Gastrocnemius medialis (tissue), 4 donors: Measurements from ENCODE around the gene NHERF2. TPM values are rescaled to one million over a fixed set of nuclear protein-coding genes. Genes with fewer than 3 reads are reported as not detected.

ENCODE experiments used
- ATAC-seq, 2 donors: fragments of 150-250 bp; one replicate each; pipeline ENCODE4 v1.9.1; 2016
- DNase-seq, 2 donors: peaks; one replicate each; pipeline ENCODE4 v3.0.0-alpha.2; 2019
- H3K27ac ChIP-seq, 4 donors: fragments of 200-600 bp; sonication (generic); 1 replicate in 1 of 4; 2 replicates in 3 of 4; pipeline ENCODE4 v1.5.1; 2016 to 2018; ENCODE audit warnings: mild to moderate bottlenecking in 2 of 4, moderate library complexity in 1 of 4
- H3K27me3 ChIP-seq, 3 donors: fragments of 200-600 bp; sonication (generic) in 2 of 3; 1 replicate in 1 of 3; 2 replicates in 2 of 3; pipeline versions ENCODE4 v1.5.1 to v1.6.0; 2016 to 2019; ENCODE audit warnings: mild to moderate bottlenecking in 1 of 3, moderate library complexity in 1 of 3
- H3K36me3 ChIP-seq, 2 donors: fragments of 200-600 bp; sonication (generic) in 1 of 2; one replicate each; pipeline ENCODE4 v1.5.1; 2017 to 2018
- H3K4me1 ChIP-seq, 2 donors: fragments of 200-600 bp; sonication (generic) in 1 of 2; one replicate each; pipeline ENCODE4 v1.5.1; 2016 to 2017; ENCODE audit warnings: mild to moderate bottlenecking in 2 of 2
- H3K4me3 ChIP-seq, 4 donors: fragments of 200-600 bp; sonication (generic) in 3 of 4; 1 replicate in 1 of 4; 2 replicates in 3 of 4; pipeline ENCODE4 v1.5.1; 2016 to 2019; ENCODE audit warnings: mild to moderate bottlenecking in 2 of 4
- H3K9me3 ChIP-seq, 3 donors: fragments of 200-600 bp; sonication (generic) in 2 of 3; 1 replicate in 1 of 3; 2 replicates in 2 of 3; pipeline ENCODE4 v1.5.1; 2016 to 2019
- POLR2A ChIP-seq, 2 donors: fragments of 450-650 bp; IDR thresholded peaks; one replicate each; pipeline ENCODE4 v1.6.1; 2017; ENCODE audit warnings: antibody characterized with exemption in 2 of 2, mild to moderate bottlenecking in 2 of 2, moderate library complexity in 2 of 2
- in situ Hi-C, 4 donors: fragments of 200-750 bp; cut with MboI; loops; one replicate each; pipeline versions ENCODE4 v1.15.0 to v1.8.0; 2017; ENCODE audit warnings: low sequenced_read_pairs in 4 of 4
- intact Hi-C: fragments of 100-400 bp; cut with DNase I; formaldehyde crosslinking; loops from one replicate; pipeline ENCODE4 v1.15.1; 2023; ENCODE audit warnings: low total_unique reads
- total RNA-seq, 4 donors: library from RNA; depleted of rRNA; stranded (reverse); fragments of >200 nt; gene quantifications; one replicate each; pipeline versions ENCODE4 v1.1.0 to v1.2.3, GENCODE V29; 2016
- TF ChIP-seq, protein P1 (sequence below), 5 experiments: fragments of 450-650 bp in 3 of 5; fragments of 200-600 bp in 2 of 5; sonication (generic) in 2 of 5; IDR thresholded peaks in 4 of 5; conservative IDR thresholded peaks in 1 of 5; 1 replicate in 4 of 5; 2 replicates in 1 of 5; pipeline ENCODE4 v1.5.1; 2016 to 2019; ENCODE audit warnings: antibody characterized with exemption in 5 of 5, mild to moderate bottlenecking in 3 of 5, moderate library complexity in 3 of 5

NHERF2 gene
- total RNA-seq, 4 donors from 2014 or later: 51.6 to 86.9 (median 74.4) TPM

DNA sequence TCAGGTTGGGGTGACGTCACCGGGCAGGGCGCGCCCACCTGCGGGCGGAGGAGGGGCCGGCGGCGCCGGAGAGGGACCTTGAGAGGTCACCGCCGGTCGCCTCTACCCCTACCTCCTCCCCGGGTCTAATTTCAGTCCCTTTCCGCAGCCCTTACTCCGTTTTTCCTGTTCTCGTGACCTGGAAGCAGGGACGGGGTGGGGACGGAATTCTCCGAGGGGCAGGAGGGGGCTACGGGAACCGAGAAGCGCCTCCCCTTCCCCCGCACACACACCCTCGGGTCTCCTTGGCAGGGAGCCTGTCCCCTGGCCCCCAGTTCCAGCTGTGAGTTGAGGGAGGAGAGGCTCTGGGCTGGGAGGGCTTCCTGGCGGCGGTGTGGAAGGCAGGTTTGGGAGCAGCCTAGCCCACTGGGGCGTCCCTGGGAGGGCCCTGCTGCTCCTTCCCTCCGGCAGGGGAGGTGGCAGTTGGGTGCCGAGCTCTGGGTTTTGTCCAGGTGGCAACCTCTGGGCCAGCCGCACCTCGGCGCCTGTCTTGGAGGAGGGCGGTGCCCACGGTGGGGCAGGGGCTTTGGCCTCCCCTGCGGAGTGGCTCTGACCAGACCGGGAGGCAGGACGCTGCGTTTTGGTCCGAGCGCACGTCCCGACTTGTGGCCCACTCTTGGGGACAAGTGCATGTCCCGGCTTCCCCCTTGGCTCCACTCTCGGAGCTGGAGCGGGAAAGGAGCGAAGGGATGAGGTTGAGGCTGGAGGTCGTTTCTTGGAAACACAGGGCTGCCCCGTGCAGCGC is 36.2 kb upstream of the NHERF2 start:
- H3K27me3 ChIP-seq: peaks cover 30 to 38% (median 34%) of the 10 kb centered on the region in 3 donors
- in situ Hi-C loops (no loop called here), intact Hi-C loops (no loop called here)
- H3K4me3 ChIP-seq: no peak overlapping the region
- TF ChIP-seq, protein P1, sequence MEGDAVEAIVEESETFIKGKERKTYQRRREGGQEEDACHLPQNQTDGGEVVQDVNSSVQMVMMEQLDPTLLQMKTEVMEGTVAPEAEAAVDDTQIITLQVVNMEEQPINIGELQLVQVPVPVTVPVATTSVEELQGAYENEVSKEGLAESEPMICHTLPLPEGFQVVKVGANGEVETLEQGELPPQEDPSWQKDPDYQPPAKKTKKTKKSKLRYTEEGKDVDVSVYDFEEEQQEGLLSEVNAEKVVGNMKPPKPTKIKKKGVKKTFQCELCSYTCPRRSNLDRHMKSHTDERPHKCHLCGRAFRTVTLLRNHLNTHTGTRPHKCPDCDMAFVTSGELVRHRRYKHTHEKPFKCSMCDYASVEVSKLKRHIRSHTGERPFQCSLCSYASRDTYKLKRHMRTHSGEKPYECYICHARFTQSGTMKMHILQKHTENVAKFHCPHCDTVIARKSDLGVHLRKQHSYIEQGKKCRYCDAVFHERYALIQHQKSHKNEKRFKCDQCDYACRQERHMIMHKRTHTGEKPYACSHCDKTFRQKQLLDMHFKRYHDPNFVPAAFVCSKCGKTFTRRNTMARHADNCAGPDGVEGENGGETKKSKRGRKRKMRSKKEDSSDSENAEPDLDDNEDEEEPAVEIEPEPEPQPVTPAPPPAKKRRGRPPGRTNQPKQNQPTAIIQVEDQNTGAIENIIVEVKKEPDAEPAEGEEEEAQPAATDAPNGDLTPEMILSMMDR (IDR thresholded peaks at IDR 0.05 in 4 of 5, conservative IDR thresholded peaks at IDR 0.05 in 1 of 5): no peak
- no peak for TF ChIP-seq POLR2A (IDR thresholded peaks at IDR 0.05)
- H3K4me1 ChIP-seq: peaks cover 7 to 16% of the 10 kb centered on the region in 2 donors
- no peak overlapping the region for H3K27ac ChIP-seq
- no peaks in the 10 kb centered on the region for H3K9me3 ChIP-seq
- H3K36me3 ChIP-seq: peaks cover 0 to 18% of the 10 kb centered on the region in 2 donors
- no peak for ATAC-seq
- no peak for DNase-seq

DNA sequence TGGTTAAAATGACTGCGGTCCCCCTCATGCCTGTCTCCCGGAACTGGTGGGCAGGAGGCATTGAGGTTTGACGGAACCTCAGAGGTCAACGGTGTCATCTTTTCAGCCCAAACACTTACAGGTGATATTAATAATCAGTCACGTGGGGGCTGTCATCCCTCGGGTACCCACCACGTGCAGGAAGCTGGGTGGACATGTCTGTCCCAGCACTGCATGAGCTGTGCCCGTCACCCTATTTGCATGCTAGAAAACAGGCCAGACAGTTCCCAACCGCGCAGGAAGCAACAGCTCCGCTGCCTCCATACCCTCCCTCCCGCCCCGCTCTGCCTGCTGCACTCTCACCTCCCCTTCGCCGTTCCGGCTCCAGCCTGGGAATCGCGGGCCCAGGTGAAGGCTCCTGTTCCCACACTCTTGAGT is 35.6 kb upstream of the NHERF2 start:
- H3K27me3 ChIP-seq: peaks cover 30 to 38% (median 34%) of the 10 kb centered on the region in 3 donors

DNA sequence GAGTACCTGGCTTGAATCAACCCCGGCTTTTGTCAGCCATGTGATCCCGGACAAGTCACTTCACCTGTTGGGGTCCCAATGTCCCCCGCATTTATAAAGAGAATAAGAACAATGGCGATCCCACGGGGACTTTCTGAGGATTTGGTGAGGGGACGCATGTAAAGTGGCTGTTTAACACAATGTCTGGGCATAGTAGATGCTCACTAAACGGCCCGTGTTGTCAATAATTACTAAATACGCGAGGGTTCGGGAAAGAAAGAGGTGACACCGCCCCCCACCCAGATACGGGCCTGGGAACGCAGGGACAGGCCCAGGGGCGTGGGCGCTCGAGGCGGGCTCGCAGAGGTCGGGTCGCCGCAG is 35.1 kb upstream of the NHERF2 start:
- Histone ChIP-seq H3K36me3 (peaks cover 0 to 8% of the 10 kb centered on the region in 2 donors), H3K27ac (peak overlapping the region in 2 of 4 donors; percentile 41 to 43), H3K9me3 (no peaks in the 10 kb centered on the region), H3K27me3 (peaks cover 30 to 38% (median 34%) of the 10 kb centered on the region in 3 donors), H3K4me1 (peaks cover 7 to 16% of the 10 kb centered on the region in 2 donors), H3K4me3 (peak overlapping the region; percentile 43 to 74 (median 51))
- no peak for TF ChIP-seq POLR2A (IDR thresholded peaks at IDR 0.05)
- TF ChIP-seq, protein P1 (IDR thresholded peaks at IDR 0.05 in 4 of 5, conservative IDR thresholded peaks at IDR 0.05 in 1 of 5): no peak
- DNase-seq (no peak), ATAC-seq (no peak)
- intact Hi-C loops: no loop called here
- in situ Hi-C loops: no loop called here

More for the DNA sequence above, 35.6 kb upstream of the NHERF2 start:
- Histone ChIP-seq H3K9me3 (no peaks in the 10 kb centered on the region), H3K27ac (no peak overlapping the region), H3K36me3 (peaks cover 0 to 12% of the 10 kb centered on the region in 2 donors), H3K4me1 (peaks cover 7 to 16% of the 10 kb centered on the region in 2 donors), H3K4me3 (peak overlapping the region in 2 of 4 donors; percentile 43 to 74)
- TF ChIP-seq, protein P1 (IDR thresholded peaks at IDR 0.05 in 4 of 5, conservative IDR thresholded peaks at IDR 0.05 in 1 of 5): no peak
- no peak for TF ChIP-seq POLR2A (IDR thresholded peaks at IDR 0.05)
- DNase-seq: no peak
- intact Hi-C loops: no loop called here
- in situ Hi-C loops: no loop called here
- ATAC-seq: no peak

DNA sequence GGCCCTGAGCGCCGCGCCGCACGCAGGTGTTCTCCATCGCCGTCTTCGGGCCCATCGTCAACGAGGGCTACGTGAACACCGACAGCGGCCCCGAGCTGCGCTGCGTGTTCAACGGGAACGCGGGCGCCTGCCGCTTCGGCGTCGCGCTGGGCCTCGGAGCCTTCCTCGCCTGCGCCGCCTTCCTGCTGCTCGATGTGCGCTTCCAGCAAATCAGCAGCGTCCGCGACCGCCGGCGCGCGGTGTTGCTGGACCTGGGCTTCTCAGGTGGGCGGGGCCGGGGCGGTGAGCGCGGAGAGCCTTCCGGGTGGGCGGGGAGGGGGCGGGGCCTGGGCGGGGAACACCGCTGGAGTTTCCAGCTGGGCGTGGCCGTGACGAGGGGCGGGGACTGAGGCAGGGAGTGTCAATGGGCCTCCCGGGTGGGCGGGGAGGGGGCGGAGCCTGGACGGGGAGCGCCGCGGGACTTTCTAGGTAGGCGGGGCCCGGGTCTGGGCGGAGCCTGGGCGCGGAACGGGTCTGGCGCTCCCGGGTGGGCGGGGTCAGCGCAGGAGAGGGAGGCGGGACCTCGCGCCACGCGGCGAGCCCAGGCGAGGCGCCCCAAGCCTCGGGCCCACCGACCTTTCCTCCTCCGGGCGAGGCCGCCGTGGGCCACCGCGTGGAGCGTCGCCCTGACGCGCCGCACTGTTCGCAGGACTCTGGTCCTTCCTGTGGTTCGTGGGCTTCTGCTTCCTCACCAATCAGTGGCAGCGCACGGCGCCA is 34.6 kb upstream of the NHERF2 start:
- no peaks in the 10 kb centered on the region for H3K9me3 ChIP-seq
- H3K27ac ChIP-seq: peak overlapping the region in 2 of 4 donors; percentile 41 to 43
- in situ Hi-C loops (no loop called here), intact Hi-C loops (no loop called here)
- peak overlapping the region; percentile 43 to 74 (median 51) for H3K4me3 ChIP-seq
- DNase-seq (peak; percentile 89 to 95), ATAC-seq (peak; percentile 84)
- peaks cover 7 to 16% of the 10 kb centered on the region in 2 donors for H3K4me1 ChIP-seq
- peaks cover 0 to 2% of the 10 kb centered on the region in 2 donors for H3K36me3 ChIP-seq
- H3K27me3 ChIP-seq: peaks cover 30 to 38% (median 34%) of the 10 kb centered on the region in 3 donors
- TF ChIP-seq, protein P1 (IDR thresholded peaks at IDR 0.05 in 4 of 5, conservative IDR thresholded peaks at IDR 0.05 in 1 of 5): no peak
- TF ChIP-seq POLR2A (IDR thresholded peaks at IDR 0.05): no peak
